ENCODE results near the gene GFM1.

DNA sequence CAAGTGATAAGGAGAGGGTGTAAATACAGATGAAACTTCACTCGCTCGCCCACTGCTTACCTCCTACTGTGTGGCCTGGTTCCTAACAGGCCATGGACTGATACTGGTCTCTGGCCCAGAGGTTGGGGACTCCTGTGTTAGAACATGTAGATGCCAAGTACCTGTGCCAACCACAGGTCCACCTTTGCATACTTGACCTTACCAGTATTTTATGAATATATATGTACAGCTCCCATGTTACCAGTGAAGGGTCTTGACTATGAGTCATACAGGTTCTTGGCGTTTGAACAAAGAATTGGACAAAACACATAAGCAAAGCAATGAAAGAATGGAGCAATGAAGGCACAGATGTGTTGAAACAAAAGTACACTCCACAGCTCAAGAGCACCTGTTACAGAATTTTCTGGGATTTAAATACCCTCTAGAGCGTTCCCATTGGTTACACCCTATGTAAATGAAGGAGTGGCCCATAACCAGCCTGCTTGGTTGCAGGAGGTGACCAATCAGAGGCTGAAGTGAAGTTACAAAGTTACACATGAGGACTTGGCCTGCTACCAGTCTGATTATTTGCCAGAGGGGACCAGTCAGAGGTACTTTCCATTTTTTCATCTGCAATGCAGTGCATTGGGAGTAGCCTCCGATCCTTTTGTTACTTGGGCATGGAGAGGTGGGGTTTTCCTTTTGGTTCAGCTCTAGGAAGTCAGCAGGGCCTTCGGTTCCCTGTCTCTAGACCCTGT lies 1.7 kb upstream of the GFM1 start:
- TF ChIP-seq, protein P1, sequence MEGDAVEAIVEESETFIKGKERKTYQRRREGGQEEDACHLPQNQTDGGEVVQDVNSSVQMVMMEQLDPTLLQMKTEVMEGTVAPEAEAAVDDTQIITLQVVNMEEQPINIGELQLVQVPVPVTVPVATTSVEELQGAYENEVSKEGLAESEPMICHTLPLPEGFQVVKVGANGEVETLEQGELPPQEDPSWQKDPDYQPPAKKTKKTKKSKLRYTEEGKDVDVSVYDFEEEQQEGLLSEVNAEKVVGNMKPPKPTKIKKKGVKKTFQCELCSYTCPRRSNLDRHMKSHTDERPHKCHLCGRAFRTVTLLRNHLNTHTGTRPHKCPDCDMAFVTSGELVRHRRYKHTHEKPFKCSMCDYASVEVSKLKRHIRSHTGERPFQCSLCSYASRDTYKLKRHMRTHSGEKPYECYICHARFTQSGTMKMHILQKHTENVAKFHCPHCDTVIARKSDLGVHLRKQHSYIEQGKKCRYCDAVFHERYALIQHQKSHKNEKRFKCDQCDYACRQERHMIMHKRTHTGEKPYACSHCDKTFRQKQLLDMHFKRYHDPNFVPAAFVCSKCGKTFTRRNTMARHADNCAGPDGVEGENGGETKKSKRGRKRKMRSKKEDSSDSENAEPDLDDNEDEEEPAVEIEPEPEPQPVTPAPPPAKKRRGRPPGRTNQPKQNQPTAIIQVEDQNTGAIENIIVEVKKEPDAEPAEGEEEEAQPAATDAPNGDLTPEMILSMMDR (IDR thresholded peaks at IDR 0.05; ENCODE audit: insufficient read depth, low read length, poor library complexity, severe bottlenecking): no peak
- no peak for TF ChIP-seq EZH2phosphoT487 (conservative IDR thresholded peaks at IDR 0.05; ENCODE audit: low read length)
